ENCODE data around the gene ARHGAP6.
"Not testable (repeated sequence)": the region's sequence is repeated elsewhere in the genome, so short reads cannot be mapped to it uniquely, and the experiment has no call there.

Gene ARHGAP6

DNA sequence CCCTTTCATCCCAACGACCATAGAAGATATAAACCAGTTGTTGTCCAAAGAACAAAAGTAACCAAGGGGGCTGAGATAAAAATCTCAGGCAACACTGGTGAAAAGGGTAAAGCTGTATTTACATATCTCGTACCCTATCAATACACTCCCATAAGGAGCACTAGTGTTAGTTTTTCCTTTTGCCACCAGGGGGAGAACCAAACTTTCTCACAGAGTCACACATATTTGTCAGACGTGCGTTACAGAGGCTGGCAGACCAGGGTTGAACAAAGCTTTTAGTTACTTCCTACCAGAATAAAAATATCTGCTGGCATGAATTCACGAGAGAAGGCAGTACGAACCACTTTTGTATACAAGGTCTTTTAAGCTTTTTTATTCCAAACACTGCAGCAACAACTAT is 284.3 kb downstream of the ARHGAP6 start:
- no peak for DNase-seq

DNA sequence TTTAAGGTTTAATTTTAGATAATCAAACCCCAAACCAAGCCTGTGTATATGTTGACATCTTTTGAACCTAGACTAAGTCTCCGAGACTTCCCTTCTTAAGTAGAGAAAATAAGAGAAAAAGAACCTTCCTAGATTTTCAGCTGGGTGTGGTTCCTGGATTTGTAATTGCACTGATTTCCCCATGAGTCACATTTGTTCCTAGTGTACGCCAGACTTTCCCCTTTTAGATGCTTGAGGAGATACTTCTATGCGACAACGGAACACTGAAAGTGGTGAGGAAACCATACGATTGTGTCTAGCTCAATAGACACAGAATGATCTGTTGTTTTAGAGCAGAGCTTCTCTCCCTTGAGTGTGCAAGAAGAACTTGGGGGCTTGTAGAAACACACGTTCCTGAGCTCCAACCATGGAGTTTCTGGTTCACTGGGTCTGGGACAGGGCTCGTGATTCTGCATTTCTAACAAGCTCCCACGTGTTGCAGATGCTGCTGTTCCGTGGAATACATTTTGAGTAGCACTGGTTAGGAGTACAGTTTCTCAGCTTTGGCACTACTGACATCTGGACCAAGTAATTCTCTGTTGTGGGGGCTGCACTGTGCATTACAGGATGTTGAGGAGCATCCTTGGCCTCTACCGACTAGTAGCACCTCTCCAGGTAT is 285.4 kb downstream of the ARHGAP6 start:
- DNase-seq = no peak

DNA sequence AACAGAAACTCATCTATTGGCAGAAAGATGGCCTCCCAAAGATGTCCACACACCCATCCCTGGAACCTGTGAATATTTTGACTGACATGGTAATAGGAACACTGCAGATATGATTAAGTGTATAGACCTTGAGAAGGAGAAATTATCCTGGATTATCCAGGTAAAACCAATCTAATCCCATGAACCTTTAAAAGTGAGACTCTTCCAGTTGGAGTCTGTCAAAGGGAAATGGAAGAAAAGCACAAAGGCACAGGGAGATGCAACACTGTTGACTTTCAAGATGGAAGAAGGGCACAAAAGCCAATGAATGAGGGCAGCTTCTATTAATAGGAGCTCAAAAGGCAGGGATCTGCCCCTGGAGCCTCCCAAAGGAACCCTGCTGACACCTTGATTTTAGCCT is 289.6 kb downstream of the ARHGAP6 start:
- no peak for DNase-seq

GRCh38 chrX:11375614-11376119 is 290.1 kb downstream of the ARHGAP6 start:
- DNase-seq = no peak

- no peak for DNase-seq
These were observed 291.1 kb downstream of the ARHGAP6 start for GRCh38 chrX:11374570-11374969.

- DNase-seq = no peak
These were observed 294.6 kb downstream of the ARHGAP6 start for GRCh38 chrX:11371106-11371505.

DNA sequence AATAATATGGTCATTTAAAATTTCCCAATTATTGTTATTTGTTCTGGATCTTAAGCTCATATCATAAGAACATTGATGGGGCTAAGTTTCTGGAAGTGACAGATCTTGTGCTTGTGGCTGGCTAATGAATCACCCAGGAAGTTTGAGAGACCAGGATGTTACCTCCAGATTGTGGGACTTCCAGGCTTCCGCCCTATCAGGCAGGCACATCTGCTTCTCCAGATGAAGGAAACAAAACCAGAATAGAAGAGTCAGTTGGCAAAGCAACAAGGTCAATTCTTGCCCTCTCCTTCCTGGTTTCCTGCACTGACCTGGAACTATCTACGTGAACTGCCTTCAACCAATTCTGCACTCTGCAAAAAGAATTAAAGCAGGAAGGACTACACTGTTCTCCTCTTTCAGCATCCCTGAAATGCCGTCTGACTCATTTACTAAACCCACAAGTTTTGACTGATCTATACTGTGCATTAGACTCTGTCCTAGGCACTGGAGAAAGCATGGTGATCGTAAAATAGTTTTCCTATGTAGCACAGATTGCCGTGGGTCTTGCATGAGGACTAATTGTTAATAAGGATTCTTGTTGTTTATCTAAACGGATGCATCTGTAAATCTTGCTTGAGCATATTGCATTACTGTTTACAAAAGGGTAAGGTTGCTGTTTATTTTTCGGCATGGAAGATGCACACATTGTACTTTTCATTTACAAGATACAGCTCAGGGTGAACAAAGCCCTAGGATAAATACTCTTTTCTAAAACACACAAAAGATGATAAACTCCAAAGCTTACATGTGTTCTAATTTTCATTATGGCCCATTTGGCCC is 297.9 kb downstream of the ARHGAP6 start:
- no peak for DNase-seq

- no peak for DNase-seq
These were observed 298.6 kb downstream of the ARHGAP6 start for GRCh38 chrX:11366998-11367595.

GRCh38 chrX:11365426-11365825 is 300.3 kb downstream of the ARHGAP6 start:
- DNase-seq = no peak

DNA sequence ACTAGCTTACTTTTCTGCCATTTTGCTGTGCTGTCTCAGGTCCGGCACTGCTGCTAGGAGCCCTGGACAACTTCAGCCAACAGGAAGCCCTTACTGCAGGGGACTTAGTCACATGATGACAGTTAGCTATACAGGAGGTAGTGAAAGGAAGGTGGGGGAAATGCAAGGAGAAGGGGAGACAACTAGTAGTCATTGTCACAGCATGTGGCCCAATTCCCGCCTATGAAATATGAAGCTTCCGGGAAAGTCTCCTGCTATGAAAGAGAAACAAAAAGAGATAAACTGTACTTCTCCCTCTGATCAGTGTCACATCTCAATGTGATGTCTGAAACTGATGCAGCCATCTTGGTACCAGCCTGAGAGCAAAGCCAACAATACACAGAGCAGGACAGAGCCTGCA is 300.9 kb downstream of the ARHGAP6 start:
- DNase-seq = no peak

- not testable (repeated sequence) for DNase-seq
These were observed 301.9 kb downstream of the ARHGAP6 start for GRCh38 chrX:11363825-11364224.

DNA sequence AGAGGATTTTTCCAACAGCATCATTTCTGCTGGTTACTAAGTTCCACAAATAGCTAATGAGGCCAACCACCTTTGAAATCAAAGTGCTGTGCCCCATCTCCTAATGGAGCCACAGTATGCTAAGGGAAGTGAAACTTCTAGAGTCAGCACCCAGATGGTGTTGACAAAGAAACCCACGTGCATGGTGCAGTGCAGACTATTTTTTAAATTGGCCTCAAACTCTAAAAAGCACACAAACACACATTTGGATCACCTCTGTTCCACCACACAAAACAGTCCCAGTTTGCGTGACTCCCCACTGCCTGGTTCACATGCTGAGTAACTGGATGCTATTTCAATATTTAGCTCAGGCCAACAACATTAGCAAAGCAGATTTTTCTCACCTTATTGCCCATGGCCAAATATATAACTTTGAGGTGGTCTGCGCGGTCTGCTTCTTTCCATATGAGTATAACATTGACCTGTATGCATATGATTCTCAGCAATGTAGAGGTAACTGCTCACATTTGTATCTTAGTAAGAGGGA is 302.6 kb downstream of the ARHGAP6 start:
- DNase-seq = no peak

DNA sequence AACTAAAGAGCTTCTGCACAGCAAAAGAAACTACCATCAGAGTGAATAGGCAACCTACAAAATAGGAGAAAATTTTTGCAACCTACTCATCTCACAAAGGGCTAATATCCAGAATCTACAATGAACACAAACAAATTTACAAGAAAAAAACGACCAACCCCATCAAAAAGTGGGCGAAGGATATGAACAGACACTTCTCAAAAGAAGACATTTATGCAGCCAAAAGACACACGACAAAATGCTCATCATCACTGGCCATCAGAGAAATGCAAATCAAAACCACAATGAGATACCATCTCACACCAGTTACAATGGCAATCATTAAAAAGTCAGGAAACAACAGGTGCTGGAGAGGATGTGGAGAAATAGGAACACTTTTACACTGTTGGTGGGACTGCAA is 304.1 kb downstream of the ARHGAP6 start:
- DNase-seq = not testable (repeated sequence)

GRCh38 chrX:11355944-11356343 is 309.8 kb downstream of the ARHGAP6 start:
- DNase-seq = not testable (repeated sequence)

GRCh38 chrX:11355259-11355909 is 310.3 kb downstream of the ARHGAP6 start:
- DNase-seq = no peak

DNA sequence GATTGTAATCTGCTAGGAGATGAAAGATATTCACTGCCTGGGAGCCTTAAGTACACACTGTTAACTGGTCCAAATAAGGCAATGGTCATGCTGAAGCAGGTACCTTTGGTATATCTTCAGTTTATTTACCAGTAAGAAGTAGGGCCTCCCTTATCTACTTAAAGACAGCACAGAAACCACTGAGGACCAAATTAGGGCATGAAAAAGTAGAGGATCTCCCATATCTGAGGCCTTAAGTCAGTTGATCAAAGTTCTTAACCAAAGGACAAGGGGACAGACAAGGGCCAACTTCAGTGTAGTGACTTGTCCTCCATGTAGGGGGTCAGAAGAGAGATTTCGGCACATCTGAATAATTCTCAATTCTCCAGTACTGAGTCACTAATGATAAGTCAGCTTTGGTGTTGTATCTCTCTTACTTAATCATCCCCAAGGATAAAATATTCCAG is 313.4 kb downstream of the ARHGAP6 start:
- no peak for DNase-seq

DNA sequence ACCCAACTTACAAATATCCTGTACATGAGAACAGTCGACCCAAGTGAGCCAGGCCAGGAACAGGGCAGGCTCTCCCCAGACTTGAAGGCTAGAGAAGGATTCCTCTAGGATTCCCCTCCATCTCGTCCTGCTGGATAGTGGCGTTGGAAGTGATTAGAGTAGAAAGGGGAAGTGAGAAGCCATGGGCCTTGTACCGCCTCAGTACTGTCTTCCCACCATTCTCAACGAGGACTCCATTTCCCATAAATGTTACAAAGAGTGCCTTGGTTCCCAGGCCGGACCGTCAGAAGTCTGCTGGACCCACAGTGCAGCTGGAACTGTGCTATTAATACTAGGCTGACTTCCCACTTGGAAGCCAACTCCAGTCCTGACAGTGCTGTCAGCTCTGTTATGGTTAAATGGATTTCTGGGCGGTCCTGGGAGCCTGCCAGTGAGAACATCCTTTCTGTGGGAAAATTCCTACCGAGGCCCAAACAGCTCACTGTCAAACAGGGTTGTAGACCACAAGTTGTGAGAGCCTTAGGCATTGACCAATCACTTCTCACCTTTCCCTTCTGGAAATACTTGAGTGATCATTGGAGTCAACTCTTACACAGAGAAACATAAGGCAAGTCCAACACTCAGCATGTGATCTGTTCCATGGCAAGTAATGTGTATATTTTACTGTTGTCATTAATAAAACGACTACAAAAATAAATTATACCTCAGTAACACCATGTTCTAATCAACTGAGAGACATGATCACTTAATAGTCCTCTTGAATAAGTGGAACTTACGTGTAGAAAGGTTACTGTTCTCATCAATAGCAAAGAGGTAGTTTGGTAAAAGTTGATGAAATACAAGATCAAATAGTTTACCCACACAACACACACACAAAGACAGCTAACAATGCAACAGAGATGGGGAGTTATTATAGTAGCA is 314.1 kb downstream of the ARHGAP6 start:
- no peak for DNase-seq

GRCh38 chrX:11349661-11350337 is 315.9 kb downstream of the ARHGAP6 start:
- DNase-seq = no peak

GRCh38 chrX:11349020-11349419 is 316.7 kb downstream of the ARHGAP6 start:
- DNase-seq = no peak

GRCh38 chrX:11347300-11347699 is 318.4 kb downstream of the ARHGAP6 start:
- DNase-seq = no peak

GRCh38 chrX:11346121-11346682 is 319.5 kb downstream of the ARHGAP6 start:
- no peak for DNase-seq

All from stimulated activated naive CD4-positive, alpha-beta T cell treated with Interleukin-2 at 50 U/mL for 16 hours (primary cell).